NCI-H2171 (cell line): ENCODE data around the gene SLC25A10.
"Not testable (repeated sequence)": the region's sequence is repeated elsewhere in the genome, so short reads cannot be mapped to it uniquely, and the experiment has no call there.

Source experiments
- DNase-seq: peaks from one replicate; lab custom pipeline; 2025; lab: John Stamatoyannopoulos, UW

Gene SLC25A10

GRCh38 chr17:81722184-81723120 lies 10.4 kb downstream of the SLC25A10 start:
- DNase-seq, result no peak

- DNase-seq, result no peak
These were observed 11.6 kb downstream of the SLC25A10 start for GRCh38 chr17:81723651-81724209.

GRCh38 chr17:81725439-81725838 lies 13.4 kb downstream of the SLC25A10 start:
- DNase-seq, result no peak

GRCh38 chr17:81726004-81726403 lies 13.9 kb downstream of the SLC25A10 start:
- no peak for DNase-seq

- DNase-seq, result no peak
These were observed 15.4 kb downstream of the SLC25A10 start for GRCh38 chr17:81727324-81728031.

GRCh38 chr17:81733507-81734404 lies 21.7 kb downstream of the SLC25A10 start:
- DNase-seq, result no peak

GRCh38 chr17:81734405-81735263 lies 22.6 kb downstream of the SLC25A10 start:
- DNase-seq, result no peak

GRCh38 chr17:81735264-81736102 lies 23.4 kb downstream of the SLC25A10 start:
- no peak for DNase-seq

- DNase-seq, result no peak
These were observed 26.1 kb downstream of the SLC25A10 start for GRCh38 chr17:81737947-81738800.

GRCh38 chr17:81738801-81739393 lies 26.8 kb downstream of the SLC25A10 start:
- DNase-seq, result no peak

- DNase-seq, result not testable (repeated sequence)
These were observed 27.5 kb downstream of the SLC25A10 start for GRCh38 chr17:81739593-81739992.

- no peak for DNase-seq
These were observed 28.4 kb downstream of the SLC25A10 start for GRCh38 chr17:81740395-81740961.

- DNase-seq, result no peak
These were observed 29.0 kb downstream of the SLC25A10 start for GRCh38 chr17:81741049-81741593.

GRCh38 chr17:81741594-81742452 lies 29.7 kb downstream of the SLC25A10 start:
- DNase-seq, result no peak
